Hypothalamus (tissue), 51 donors: ENCODE data around the gene HOXC4.

Experiments used
- DNase-seq, 51 donors: peaks; one replicate each; lab custom pipeline; 2025; lab: John Stamatoyannopoulos, UW

Gene HOXC4

GRCh38 chr12:54015018-54015931 lies 38.4 kb upstream of the HOXC4 start:
- DNase-seq = no peak

- DNase-seq = no peak
Observed at GRCh38 chr12:54016051-54016450, 37.6 kb upstream of the HOXC4 start.

- no peak for DNase-seq
Observed at GRCh38 chr12:54016478-54016964, 37.1 kb upstream of the HOXC4 start.

GRCh38 chr12:54017027-54017788 lies 36.4 kb upstream of the HOXC4 start:
- no peak for DNase-seq

- peak in 35 of 51 donors; percentile 1 to 54 (median 20) for DNase-seq
Observed at GRCh38 chr12:54017878-54018467, 35.7 kb upstream of the HOXC4 start.

GRCh38 chr12:54018468-54018984 lies 35.1 kb upstream of the HOXC4 start:
- no peak for DNase-seq

- no peak for DNase-seq
Observed at GRCh38 chr12:54019091-54019811, 34.4 kb upstream of the HOXC4 start.

GRCh38 chr12:54019924-54020590 lies 33.6 kb upstream of the HOXC4 start:
- no peak for DNase-seq

GRCh38 chr12:54020591-54021405 lies 32.8 kb upstream of the HOXC4 start:
- DNase-seq = no peak

GRCh38 chr12:54021432-54022013 lies 32.1 kb upstream of the HOXC4 start:
- no peak for DNase-seq

GRCh38 chr12:54022960-54023884 lies 30.4 kb upstream of the HOXC4 start:
- no peak for DNase-seq

- DNase-seq = no peak
Observed at GRCh38 chr12:54024127-54024526, 29.5 kb upstream of the HOXC4 start.

GRCh38 chr12:54024581-54025305 lies 28.9 kb upstream of the HOXC4 start:
- no peak for DNase-seq

GRCh38 chr12:54025499-54026405 lies 27.9 kb upstream of the HOXC4 start:
- DNase-seq = no peak

- no peak for DNase-seq
Observed at GRCh38 chr12:54026640-54027441, 26.8 kb upstream of the HOXC4 start.
